CD4-positive, alpha-beta T cell (primary cell): Measurements from ENCODE around the gene EYA2. TPM values are rescaled to one million over a fixed set of nuclear protein-coding genes. Genes with fewer than 3 reads are reported as not detected.

ENCODE experiments used
- ATAC-seq: fragments of 200-7000 bp; cut with Tn5 transposase; one replicate; pipeline ENCODE4 v1.10.0; 2022; ENCODE audit warnings: mild to moderate bottlenecking; ENCODE audit not compliant: poor library complexity
- CTCF ChIA-PET: fragments of 350-600 bp; sonication (Branson Sonifier 250); formaldehyde crosslinking; loops from one replicate; lab custom pipeline; 2021; ENCODE audit warnings: antibody characterized with exemption, inconsistent platforms; lab: Charles Lee
- POLR2A ChIA-PET: fragments of 350-600 bp; sonication (Branson Sonifier 250); formaldehyde crosslinking; loops from one replicate; lab custom pipeline; 2021; ENCODE audit warnings: antibody characterized with exemption, inconsistent platforms; lab: Charles Lee
- DNase-seq, 14 experiments: peaks; one replicate each; pipeline ENCODE4 v3.0.0-alpha.2; 2013 to 2020; ENCODE audit warnings: mixed read lengths in 2 of 14
- H3K27ac ChIP-seq, 2 donors: one replicate each; pipeline versions ENCODE4 v1.5.1 to v1.7.0; 2013; ENCODE audit warnings: low read length in 2 of 2, low read depth in 1 of 2, mild to moderate bottlenecking in 1 of 2
- H3K27me3 ChIP-seq, 2 experiments: 1 replicate in 1 of 2; 2 replicates in 1 of 2; pipeline versions ENCODE4 v1.6.1 to v1.7.0; 2013; ENCODE audit warnings: low read length in 2 of 2, control low read depth in 1 of 2, mild to moderate bottlenecking in 1 of 2, moderate library complexity in 1 of 2; ENCODE audit not compliant: insufficient read depth in 2 of 2, control insufficient read depth in 1 of 2
- H3K36me3 ChIP-seq: one replicate; pipeline ENCODE4 v1.6.1; 2013; ENCODE audit warnings: low read length, control low read depth; ENCODE audit not compliant: insufficient read depth
- H3K4me1 ChIP-seq: one replicate; pipeline ENCODE4 v1.6.1; 2013; ENCODE audit warnings: low read length, control low read depth; ENCODE audit not compliant: insufficient read depth
- H3K4me3 ChIP-seq: one replicate; pipeline ENCODE4 v1.5.1; 2013; ENCODE audit warnings: mild to moderate bottlenecking, low read length, moderate library complexity
- H3K9me3 ChIP-seq, 2 experiments: 1 replicate in 1 of 2; 2 replicates in 1 of 2; pipeline versions ENCODE4 v1.6.1 to v1.7.0; 2013; ENCODE audit warnings: low read length in 2 of 2, mild to moderate bottlenecking in 2 of 2, control low read depth in 1 of 2, moderate library complexity in 1 of 2; ENCODE audit not compliant: control insufficient read depth in 1 of 2, insufficient read depth in 1 of 2
- H3K27ac Mint-ChIP-seq: one replicate; pipeline ENCODE4 v1.8.0; 2020; ENCODE audit warnings: mixed read lengths
- H3K27me3 Mint-ChIP-seq: one replicate; pipeline ENCODE4 v1.8.0; 2021; ENCODE audit warnings: mixed read lengths
- H3K36me3 Mint-ChIP-seq: one replicate; pipeline ENCODE4 v1.8.0; 2021; ENCODE audit warnings: low read depth, mixed read lengths
- H3K4me1 Mint-ChIP-seq: one replicate; pipeline ENCODE4 v1.8.0; 2021; ENCODE audit warnings: low read depth, mixed read lengths
- H3K4me3 Mint-ChIP-seq: one replicate; pipeline ENCODE4 v1.8.0; 2020; ENCODE audit warnings: mild to moderate bottlenecking, mixed read lengths
- H3K9me3 Mint-ChIP-seq: one replicate; pipeline ENCODE4 v1.8.0; 2020; ENCODE audit warnings: mixed read lengths
- intact Hi-C, 2 experiments: fragments of 100-400 bp; cut with DNase I in 1 of 2; cut with micrococcal nuclease in 1 of 2; formaldehyde crosslinking; loops; one replicate each; pipeline versions ENCODE4 v1.15.1 to v1.9.0; 2023 to 2025; cut with DNase I, micrococcal nuclease
- total RNA-seq, 174 experiments: library from RNA in 2 of 174; stranded (reverse) in 2 of 174; gene quantifications; one replicate each; pipeline ENCODE4 v1.2.3 and lab custom pipeline; 2021 to 2026
- TF ChIP-seq, protein P1 (sequence below): fragments of 200-600 bp; IDR thresholded peaks from one replicate; pipeline ENCODE4 v1.8.0; 2022; ENCODE audit warnings: antibody characterized with exemption, mild to moderate bottlenecking

Gene EYA2
- total RNA-seq, 2 experiments from 2014 or later: not detected

DNA sequence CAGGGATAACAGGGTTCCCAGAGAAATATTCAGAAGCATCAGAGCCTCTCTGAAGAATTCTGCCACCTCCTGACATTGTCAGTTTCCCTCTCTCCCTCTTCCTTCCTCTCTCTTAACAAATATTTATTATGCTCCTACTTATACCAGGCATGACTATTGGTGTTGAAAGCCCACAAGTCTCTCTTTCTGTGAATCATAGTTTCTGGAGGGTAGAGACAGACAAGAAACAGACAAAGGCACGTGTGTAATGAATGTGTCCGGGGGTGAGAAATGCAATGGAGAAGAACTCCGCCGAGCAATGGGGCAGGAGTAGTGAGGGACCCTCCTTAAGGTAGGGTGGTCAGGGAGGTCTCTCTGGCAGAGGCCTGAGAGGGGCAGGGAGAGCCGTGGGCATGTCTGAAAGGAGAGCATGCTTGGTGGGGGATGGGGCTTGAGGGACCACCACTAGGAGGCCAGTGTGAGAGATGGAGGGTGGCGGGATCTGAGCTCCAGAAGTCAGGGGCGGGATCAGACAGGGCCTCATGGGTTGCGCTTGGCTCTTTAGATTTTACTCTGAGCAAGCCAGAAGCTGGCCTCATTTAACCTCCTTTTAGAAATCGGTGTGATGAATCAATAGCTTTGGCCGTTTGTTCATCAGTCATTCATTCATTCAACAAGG, 57.3 kb downstream of the EYA2 start:
- no peaks in the 10 kb centered on the region for H3K36me3 Mint-ChIP-seq
- no peaks in the 10 kb centered on the region for H3K4me1 ChIP-seq
- H3K27me3 Mint-ChIP-seq: peaks cover 10% of the 10 kb centered on the region
- TF ChIP-seq, protein P1, sequence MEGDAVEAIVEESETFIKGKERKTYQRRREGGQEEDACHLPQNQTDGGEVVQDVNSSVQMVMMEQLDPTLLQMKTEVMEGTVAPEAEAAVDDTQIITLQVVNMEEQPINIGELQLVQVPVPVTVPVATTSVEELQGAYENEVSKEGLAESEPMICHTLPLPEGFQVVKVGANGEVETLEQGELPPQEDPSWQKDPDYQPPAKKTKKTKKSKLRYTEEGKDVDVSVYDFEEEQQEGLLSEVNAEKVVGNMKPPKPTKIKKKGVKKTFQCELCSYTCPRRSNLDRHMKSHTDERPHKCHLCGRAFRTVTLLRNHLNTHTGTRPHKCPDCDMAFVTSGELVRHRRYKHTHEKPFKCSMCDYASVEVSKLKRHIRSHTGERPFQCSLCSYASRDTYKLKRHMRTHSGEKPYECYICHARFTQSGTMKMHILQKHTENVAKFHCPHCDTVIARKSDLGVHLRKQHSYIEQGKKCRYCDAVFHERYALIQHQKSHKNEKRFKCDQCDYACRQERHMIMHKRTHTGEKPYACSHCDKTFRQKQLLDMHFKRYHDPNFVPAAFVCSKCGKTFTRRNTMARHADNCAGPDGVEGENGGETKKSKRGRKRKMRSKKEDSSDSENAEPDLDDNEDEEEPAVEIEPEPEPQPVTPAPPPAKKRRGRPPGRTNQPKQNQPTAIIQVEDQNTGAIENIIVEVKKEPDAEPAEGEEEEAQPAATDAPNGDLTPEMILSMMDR: no peak
- H3K4me3 ChIP-seq: no peak overlapping the region
- intact Hi-C loops: no loop called here
- ChIA-PET POLR2A (no interaction called here), CTCF (no interaction called here)
- no peaks in the 10 kb centered on the region for H3K9me3 ChIP-seq
- peaks cover 0 to 2% of the 10 kb centered on the region in 2 experiments for H3K27me3 ChIP-seq
- no peaks in the 10 kb centered on the region for H3K4me1 Mint-ChIP-seq
- H3K27ac Mint-ChIP-seq: no peak overlapping the region
- no peak overlapping the region for H3K27ac ChIP-seq
- no peaks in the 10 kb centered on the region for H3K36me3 ChIP-seq
- no peak overlapping the region for H3K4me3 Mint-ChIP-seq
- ATAC-seq (no peak), DNase-seq (no peak)
- H3K9me3 Mint-ChIP-seq: peaks cover 7% of the 10 kb centered on the region

DNA sequence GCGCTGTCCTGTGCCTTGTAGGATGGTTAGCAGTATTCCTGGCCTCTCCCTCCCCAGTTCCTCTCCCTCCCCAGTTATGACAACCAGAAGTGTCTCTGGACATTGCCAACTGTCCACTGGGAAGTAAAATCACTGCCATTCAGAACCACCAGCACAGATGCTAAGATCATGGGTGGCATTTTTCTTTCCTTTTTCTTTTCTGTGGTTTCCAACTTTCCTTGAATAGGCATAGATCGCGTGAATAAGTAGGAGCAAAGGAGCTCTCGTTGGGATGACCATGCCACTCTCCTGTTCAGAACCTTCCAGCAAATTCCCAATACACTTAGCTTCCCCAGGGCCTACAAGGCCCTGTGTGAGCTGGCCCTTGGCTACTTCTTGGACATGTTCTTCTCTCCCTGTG, 59.0 kb downstream of the EYA2 start:
- intact Hi-C loops: no loop called here
- H3K9me3 ChIP-seq: no peaks in the 10 kb centered on the region
- no peaks in the 10 kb centered on the region for H3K36me3 ChIP-seq
- Mint-ChIP-seq H3K27ac (no peak overlapping the region), H3K4me1 (no peaks in the 10 kb centered on the region), H3K27me3 (peaks cover 5% of the 10 kb centered on the region), H3K36me3 (no peaks in the 10 kb centered on the region), H3K9me3 (peaks cover 8% of the 10 kb centered on the region), H3K4me3 (no peak overlapping the region)
- no peak for DNase-seq
- H3K4me1 ChIP-seq: no peaks in the 10 kb centered on the region
- ChIA-PET POLR2A (no interaction called here), CTCF (no interaction called here)
- no peak overlapping the region for H3K4me3 ChIP-seq
- TF ChIP-seq, protein P1: no peak
- no peak overlapping the region for H3K27ac ChIP-seq
- H3K27me3 ChIP-seq: peaks cover 0 to 2% of the 10 kb centered on the region in 2 experiments
- ATAC-seq: no peak

DNA sequence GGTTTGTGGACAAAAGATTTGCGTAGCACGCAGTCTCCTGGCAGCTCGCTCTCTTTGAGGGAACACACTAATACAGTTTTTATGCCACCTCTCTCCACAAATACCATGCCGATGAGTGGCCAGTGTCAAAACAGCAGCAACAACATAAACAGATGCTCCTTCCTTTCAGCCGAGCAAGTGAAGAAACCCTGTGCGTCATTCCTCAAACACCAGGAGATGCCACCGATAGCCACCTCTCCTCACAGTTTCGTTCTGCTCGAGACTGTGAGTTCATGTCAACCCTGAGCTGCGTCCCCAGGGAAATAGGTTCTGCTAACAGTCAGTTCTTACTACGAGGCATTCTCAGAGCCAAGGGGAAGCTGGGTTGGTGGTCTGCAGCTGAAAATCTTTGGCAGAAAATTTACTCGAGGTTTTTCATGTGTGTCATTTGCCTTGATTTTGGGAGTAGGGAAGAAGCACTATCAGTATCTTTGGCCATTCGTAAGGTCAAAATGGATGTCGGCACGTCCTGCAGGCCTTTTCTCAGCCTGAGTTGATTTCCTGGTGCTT, 59.9 kb downstream of the EYA2 start:
- Mint-ChIP-seq H3K27me3 (peaks cover 8% of the 10 kb centered on the region), H3K27ac (no peak overlapping the region), H3K4me3 (no peak overlapping the region), H3K36me3 (no peaks in the 10 kb centered on the region), H3K4me1 (no peaks in the 10 kb centered on the region), H3K9me3 (peaks cover 10% of the 10 kb centered on the region)
- Histone ChIP-seq H3K27me3 (peaks cover 0 to 2% of the 10 kb centered on the region in 2 experiments), H3K36me3 (no peaks in the 10 kb centered on the region), H3K4me1 (no peaks in the 10 kb centered on the region), H3K9me3 (no peaks in the 10 kb centered on the region), H3K27ac (no peak overlapping the region), H3K4me3 (no peak overlapping the region)
- ChIA-PET CTCF (no interaction called here), POLR2A (no interaction called here)
- no peak for DNase-seq
- no peak for ATAC-seq
- TF ChIP-seq, protein P1: no peak
- intact Hi-C loops: no loop called here
